Neural cell (in vitro differentiated cells): ENCODE data around the gene MTHFD1. TPM values are rescaled to one million over a fixed set of nuclear protein-coding genes. Genes with fewer than 3 reads are reported as not detected.
A peak's percentile ranks its signal among the peaks of the same experiment; 100 is the strongest.

Source experiments
- H2AFZ ChIP-seq: fragments of 200-600, 300-800 bp; sonication (generic), shearing (Covaris generic); 2 replicates; pipeline ENCODE4 v1.6.0; 2014; ENCODE audit warnings: low read depth, mild to moderate bottlenecking, antibody characterized with exemption, low read length, moderate library complexity
- H3F3A ChIP-seq: fragments of 200-600 bp; shearing (Covaris generic); 2 replicates; pipeline ENCODE4 v1.6.1; 2016; ENCODE audit warnings: mild to moderate bottlenecking, moderate library complexity, mixed read lengths, antibody characterized with exemption, low read length; ENCODE audit not compliant: insufficient read depth, poor library complexity, severe bottlenecking
- H3K27ac ChIP-seq: fragments of 200-600, 300-800 bp; sonication (generic), shearing (Covaris generic); 2 replicates; pipeline ENCODE4 v1.5.1; 2014; ENCODE audit warnings: mild to moderate bottlenecking, low read length, moderate library complexity
- H3K27me3 ChIP-seq: fragments of 300-800, 200-600 bp; sonication (generic), shearing (Covaris generic); 2 replicates; pipeline ENCODE4 v1.6.0; 2014; ENCODE audit warnings: mild to moderate bottlenecking, low read depth, low read length, moderate library complexity; ENCODE audit not compliant: insufficient read depth
- H3K36me3 ChIP-seq: fragments of 300-800, 200-600 bp; sonication (generic), shearing (Covaris generic); 2 replicates; pipeline ENCODE4 v1.5.1; 2014; ENCODE audit warnings: mild to moderate bottlenecking, antibody characterized with exemption, low read length, moderate library complexity; ENCODE audit not compliant: insufficient read depth
- H3K4me2 ChIP-seq: fragments of 300-800, 200-600 bp; sonication (generic), shearing (Covaris generic); 2 replicates; pipeline ENCODE4 v1.6.0; 2014; ENCODE audit warnings: mild to moderate bottlenecking, low read length
- H3K4me3 ChIP-seq: fragments of 300-800, 200-600 bp; sonication (generic), shearing (Covaris generic); 2 replicates; pipeline ENCODE4 v1.5.1; 2014; ENCODE audit warnings: mild to moderate bottlenecking, low read length, moderate library complexity
- H3K79me2 ChIP-seq: fragments of 200-600 bp; shearing (Covaris generic); replicated peaks from 2 replicates; pipeline ENCODE4 v1.6.0; 2014; ENCODE audit warnings: mild to moderate bottlenecking, low read length, moderate library complexity; ENCODE audit not compliant: insufficient read depth
- H3K9ac ChIP-seq: fragments of 300-800, 200-600 bp; sonication (generic), shearing (Covaris generic); 2 replicates; pipeline ENCODE4 v1.6.1; 2016; ENCODE audit warnings: mild to moderate bottlenecking, low read length, mixed read lengths
- H3K9me2 ChIP-seq: fragments of 200-600 bp; shearing (Covaris generic); 2 replicates; pipeline ENCODE4 v1.6.1; 2016; ENCODE audit warnings: mild to moderate bottlenecking, low read length, mixed read lengths; ENCODE audit not compliant: insufficient read depth
- H3K9me3 ChIP-seq: fragments of 200-600, 300-800 bp; sonication (generic), shearing (Covaris generic); 2 replicates; pipeline ENCODE4 v1.6.1; 2016; ENCODE audit warnings: mild to moderate bottlenecking, mixed run types, low read length, moderate library complexity, mixed read lengths
- H4K20me1 ChIP-seq: fragments of 200-600 bp; shearing (Covaris generic); 2 replicates; pipeline ENCODE4 v1.6.1; 2016; ENCODE audit warnings: mild to moderate bottlenecking, mixed run types; ENCODE audit not compliant: insufficient read depth
- CTCF ChIP-seq: fragments of 450-650 bp; IDR thresholded peaks from 2 replicates; pipeline ENCODE4 v1.5.1; 2014; ENCODE audit warnings: antibody characterized with exemption, mild to moderate bottlenecking, moderate library complexity; ENCODE audit not compliant: poor library complexity, severe bottlenecking
- EP300 ChIP-seq: fragments of 450-650 bp; conservative IDR thresholded peaks from 2 replicates; pipeline ENCODE4 v1.6.1; 2014; ENCODE audit warnings: antibody characterized with exemption, mild to moderate bottlenecking, moderate library complexity; ENCODE audit not compliant: poor library complexity, severe bottlenecking
- EZH2 ChIP-seq: fragments of 200-600, 300-800 bp; shearing (Covaris generic), sonication (generic); IDR thresholded peaks from 2 replicates; pipeline ENCODE4 v1.6.1; 2014; ENCODE audit warnings: antibody characterized with exemption, low read length, borderline replicate concordance, mild to moderate bottlenecking; ENCODE audit not compliant: insufficient read depth, poor library complexity, severe bottlenecking
- MXI1 ChIP-seq: fragments of 450-650 bp; conservative IDR thresholded peaks from 2 replicates; pipeline ENCODE4 v1.6.1; 2014; ENCODE audit warnings: antibody characterized with exemption, mild to moderate bottlenecking; ENCODE audit not compliant: poor library complexity, severe bottlenecking
- POLR2AphosphoS5 ChIP-seq: IDR thresholded peaks from 2 replicates; pipeline ENCODE4 v1.6.1; 2012
- RAD21 ChIP-seq: fragments of 450-650 bp; conservative IDR thresholded peaks from 2 replicates; pipeline ENCODE4 v1.6.1; 2014; ENCODE audit warnings: antibody characterized with exemption, mild to moderate bottlenecking, moderate library complexity
- SMC3 ChIP-seq: fragments of 450-650 bp; conservative IDR thresholded peaks from 2 replicates; pipeline ENCODE4 v1.6.1; 2014; ENCODE audit warnings: antibody characterized with exemption, mild to moderate bottlenecking, moderate library complexity; ENCODE audit not compliant: poor library complexity
- TAF1 ChIP-seq: IDR thresholded peaks from 2 replicates; pipeline ENCODE4 v1.6.1; 2012; ENCODE audit warnings: low read depth
- polyA plus RNA-seq: library from polyadenylated mRNA; depleted of rRNA; stranded (reverse); fragments of >200 nt; gene quantifications from 2 replicates; pipeline ENCODE4 v1.2.3, GENCODE V29; 2014
- TF ChIP-seq, protein P1 (sequence below): IDR thresholded peaks from 2 replicates; pipeline ENCODE4 v1.6.1; 2012; ENCODE audit warnings: borderline replicate concordance

MTHFD1 gene
- polyA plus RNA-seq, 1 donor from 2014 or later = 5.4 TPM

DNA sequence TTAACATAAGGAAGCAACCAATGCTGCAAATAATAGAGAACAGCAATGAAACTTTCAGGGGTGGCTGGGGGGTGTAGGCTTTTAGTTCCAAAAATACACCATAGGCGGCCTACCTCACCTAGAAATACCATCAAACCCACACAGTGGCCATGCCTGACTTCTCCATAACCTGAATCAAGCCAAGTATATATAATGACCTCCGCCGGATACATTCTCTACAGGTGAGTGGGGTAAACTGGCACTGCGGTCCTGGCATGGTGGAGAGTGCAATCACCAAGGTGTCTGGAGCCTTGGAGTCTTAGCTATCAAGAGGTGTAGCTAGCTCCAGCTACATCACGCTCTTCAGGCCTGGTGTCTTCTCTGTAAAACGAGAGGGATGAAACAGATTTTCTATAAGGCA, 114.3 kb downstream of the MTHFD1 start:
- Histone ChIP-seq H3K9me2 (no peaks in the 10 kb centered on the region), H2AFZ (peak overlapping the region; percentile 98), H3K9ac (peak overlapping the region; percentile 99), H3K79me2 (peaks cover 46% of the 10 kb centered on the region), H3K27ac (peak overlapping the region; percentile 97), H3K27me3 (no peaks in the 10 kb centered on the region), H3K4me2 (peak overlapping the region; percentile 95), H3K9me3 (no peaks in the 10 kb centered on the region), H3F3A (no peaks in the 10 kb centered on the region), H4K20me1 (no peaks in the 10 kb centered on the region), H3K36me3 (no peaks in the 10 kb centered on the region), H3K4me3 (peak overlapping the region; percentile 98)
- TF ChIP-seq SMC3 (no peak), CTCF (no peak), MXI1 (no peak), POLR2AphosphoS5 (no peak), EZH2 (no peak), RAD21 (no peak), TAF1 (no peak), EP300 (no peak)
- TF ChIP-seq, protein P1, sequence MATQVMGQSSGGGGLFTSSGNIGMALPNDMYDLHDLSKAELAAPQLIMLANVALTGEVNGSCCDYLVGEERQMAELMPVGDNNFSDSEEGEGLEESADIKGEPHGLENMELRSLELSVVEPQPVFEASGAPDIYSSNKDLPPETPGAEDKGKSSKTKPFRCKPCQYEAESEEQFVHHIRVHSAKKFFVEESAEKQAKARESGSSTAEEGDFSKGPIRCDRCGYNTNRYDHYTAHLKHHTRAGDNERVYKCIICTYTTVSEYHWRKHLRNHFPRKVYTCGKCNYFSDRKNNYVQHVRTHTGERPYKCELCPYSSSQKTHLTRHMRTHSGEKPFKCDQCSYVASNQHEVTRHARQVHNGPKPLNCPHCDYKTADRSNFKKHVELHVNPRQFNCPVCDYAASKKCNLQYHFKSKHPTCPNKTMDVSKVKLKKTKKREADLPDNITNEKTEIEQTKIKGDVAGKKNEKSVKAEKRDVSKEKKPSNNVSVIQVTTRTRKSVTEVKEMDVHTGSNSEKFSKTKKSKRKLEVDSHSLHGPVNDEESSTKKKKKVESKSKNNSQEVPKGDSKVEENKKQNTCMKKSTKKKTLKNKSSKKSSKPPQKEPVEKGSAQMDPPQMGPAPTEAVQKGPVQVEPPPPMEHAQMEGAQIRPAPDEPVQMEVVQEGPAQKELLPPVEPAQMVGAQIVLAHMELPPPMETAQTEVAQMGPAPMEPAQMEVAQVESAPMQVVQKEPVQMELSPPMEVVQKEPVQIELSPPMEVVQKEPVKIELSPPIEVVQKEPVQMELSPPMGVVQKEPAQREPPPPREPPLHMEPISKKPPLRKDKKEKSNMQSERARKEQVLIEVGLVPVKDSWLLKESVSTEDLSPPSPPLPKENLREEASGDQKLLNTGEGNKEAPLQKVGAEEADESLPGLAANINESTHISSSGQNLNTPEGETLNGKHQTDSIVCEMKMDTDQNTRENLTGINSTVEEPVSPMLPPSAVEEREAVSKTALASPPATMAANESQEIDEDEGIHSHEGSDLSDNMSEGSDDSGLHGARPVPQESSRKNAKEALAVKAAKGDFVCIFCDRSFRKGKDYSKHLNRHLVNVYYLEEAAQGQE = no peak

GRCh38 chr14:64502887-64503433, 114.8 kb downstream of the MTHFD1 start:
- Histone ChIP-seq H2AFZ (peak overlapping the region; percentile 98), H3K9ac (peak overlapping the region; percentile 99), H3K79me2 (peaks cover 51% of the 10 kb centered on the region), H3K9me3 (no peaks in the 10 kb centered on the region), H3F3A (no peaks in the 10 kb centered on the region), H3K4me3 (peak overlapping the region; percentile 98), H3K27ac (peak overlapping the region; percentile 97), H4K20me1 (no peaks in the 10 kb centered on the region), H3K27me3 (no peaks in the 10 kb centered on the region), H3K9me2 (no peaks in the 10 kb centered on the region), H3K36me3 (no peaks in the 10 kb centered on the region), H3K4me2 (peak overlapping the region; percentile 95)
- TF ChIP-seq, protein P1 = peak; percentile 45
- TF ChIP-seq EP300 (no peak), RAD21 (no peak), CTCF (no peak), POLR2AphosphoS5 (no peak)
